BE2C (cell line): ENCODE measurements around the gene CMIP.

Experiments used
- DNase-seq: peaks from one replicate; pipeline ENCODE4 v3.0.0-alpha.2; 2020
- H3K27me3 ChIP-seq: fragments of 250-450 bp; sonication (Bioruptor Pico); 2 replicates; pipeline ENCODE4 v1.5.1; 2020; ENCODE audit warnings: mild to moderate bottlenecking
- H3K36me3 ChIP-seq: fragments of 250-450 bp; sonication (Bioruptor Pico); 2 replicates; pipeline ENCODE4 v1.5.1; 2020; ENCODE audit warnings: mild to moderate bottlenecking
- H3K4me1 ChIP-seq: fragments of 250-450 bp; sonication (Bioruptor Pico); 2 replicates; pipeline ENCODE4 v1.5.1; 2020
- H3K4me3 ChIP-seq: 2 replicates; pipeline ENCODE4 v1.5.1; 2011; ENCODE audit warnings: low read depth, low read length
- H3K9me3 ChIP-seq: fragments of 250-450 bp; sonication (Bioruptor Pico); 2 replicates; pipeline ENCODE4 v1.5.1; 2020
- TF ChIP-seq, protein P1 (sequence below): IDR thresholded peaks from 2 replicates; pipeline ENCODE4 v1.5.1; 2012; ENCODE audit warnings: mild to moderate bottlenecking, low read depth, low read length

CMIP gene

GRCh38 chr16:81601601-81602255 lies 157.1 kb downstream of the CMIP start:
- Histone ChIP-seq H3K36me3 (no peaks in the 10 kb centered on the region), H3K9me3 (no peaks in the 10 kb centered on the region), H3K4me1 (no peaks in the 10 kb centered on the region), H3K4me3 (no peak overlapping the region), H3K27me3 (no peaks in the 10 kb centered on the region)
- DNase-seq: no peak
- TF ChIP-seq, protein P1, sequence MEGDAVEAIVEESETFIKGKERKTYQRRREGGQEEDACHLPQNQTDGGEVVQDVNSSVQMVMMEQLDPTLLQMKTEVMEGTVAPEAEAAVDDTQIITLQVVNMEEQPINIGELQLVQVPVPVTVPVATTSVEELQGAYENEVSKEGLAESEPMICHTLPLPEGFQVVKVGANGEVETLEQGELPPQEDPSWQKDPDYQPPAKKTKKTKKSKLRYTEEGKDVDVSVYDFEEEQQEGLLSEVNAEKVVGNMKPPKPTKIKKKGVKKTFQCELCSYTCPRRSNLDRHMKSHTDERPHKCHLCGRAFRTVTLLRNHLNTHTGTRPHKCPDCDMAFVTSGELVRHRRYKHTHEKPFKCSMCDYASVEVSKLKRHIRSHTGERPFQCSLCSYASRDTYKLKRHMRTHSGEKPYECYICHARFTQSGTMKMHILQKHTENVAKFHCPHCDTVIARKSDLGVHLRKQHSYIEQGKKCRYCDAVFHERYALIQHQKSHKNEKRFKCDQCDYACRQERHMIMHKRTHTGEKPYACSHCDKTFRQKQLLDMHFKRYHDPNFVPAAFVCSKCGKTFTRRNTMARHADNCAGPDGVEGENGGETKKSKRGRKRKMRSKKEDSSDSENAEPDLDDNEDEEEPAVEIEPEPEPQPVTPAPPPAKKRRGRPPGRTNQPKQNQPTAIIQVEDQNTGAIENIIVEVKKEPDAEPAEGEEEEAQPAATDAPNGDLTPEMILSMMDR: no peak

DNA sequence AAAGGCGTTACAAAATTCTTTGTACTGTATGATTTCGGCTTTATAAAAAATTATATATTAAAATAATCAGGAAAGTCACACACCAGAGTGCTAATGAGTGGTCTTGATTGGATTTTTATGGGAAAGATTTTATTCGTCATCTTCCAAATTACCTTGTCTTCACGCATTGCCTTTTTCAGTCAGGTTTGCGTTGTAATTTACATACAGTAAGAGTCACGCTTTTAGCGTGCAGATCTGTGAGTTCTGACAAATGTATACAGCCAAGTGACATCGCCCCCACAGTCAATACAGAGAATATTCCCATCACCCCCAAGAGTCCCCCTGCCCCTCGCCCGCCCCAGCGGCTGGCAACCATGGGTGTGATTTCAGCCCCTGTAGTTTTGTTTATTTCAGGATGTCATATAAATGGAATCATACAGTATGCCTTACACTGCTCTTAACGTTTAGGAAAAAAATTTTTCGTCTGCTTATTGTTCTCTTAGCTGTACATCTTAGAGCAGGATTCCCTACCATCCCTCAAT lies 157.7 kb downstream of the CMIP start:
- H3K36me3 ChIP-seq: no peaks in the 10 kb centered on the region
- no peaks in the 10 kb centered on the region for H3K27me3 ChIP-seq
- no peaks in the 10 kb centered on the region for H3K4me1 ChIP-seq
- no peak for DNase-seq
- TF ChIP-seq, protein P1: no peak
- H3K4me3 ChIP-seq: no peak overlapping the region
- no peaks in the 10 kb centered on the region for H3K9me3 ChIP-seq

GRCh38 chr16:81602792-81603191 lies 158.2 kb downstream of the CMIP start:
- DNase-seq: no peak
- TF ChIP-seq, protein P1: no peak
- no peaks in the 10 kb centered on the region for H3K9me3 ChIP-seq
- H3K4me1 ChIP-seq: no peaks in the 10 kb centered on the region
- no peak overlapping the region for H3K4me3 ChIP-seq
- H3K27me3 ChIP-seq: no peaks in the 10 kb centered on the region
- peaks cover 1% of the 10 kb centered on the region; the same call in 1 of the 2 replicates for H3K36me3 ChIP-seq

- no peak for DNase-seq
- H3K27me3 ChIP-seq: no peaks in the 10 kb centered on the region
- TF ChIP-seq, protein P1: no peak
- H3K4me1 ChIP-seq: no peaks in the 10 kb centered on the region; the same call in 1 of the 2 replicates
- peaks cover 4% of the 10 kb centered on the region; the same call in 1 of the 2 replicates for H3K36me3 ChIP-seq
- H3K4me3 ChIP-seq: no peak overlapping the region
- no peaks in the 10 kb centered on the region for H3K9me3 ChIP-seq
Measured at GRCh38 chr16:81604960-81605383, 160.4 kb downstream of the CMIP start.

GRCh38 chr16:81606039-81606438 lies 161.4 kb downstream of the CMIP start:
- Histone ChIP-seq H3K4me1 (peaks cover 3% of the 10 kb centered on the region), H3K36me3 (peaks cover 4% of the 10 kb centered on the region; the same call in 1 of the 2 replicates), H3K27me3 (no peaks in the 10 kb centered on the region), H3K4me3 (no peak overlapping the region), H3K9me3 (no peaks in the 10 kb centered on the region)
- DNase-seq: no peak
- TF ChIP-seq, protein P1: no peak

DNA sequence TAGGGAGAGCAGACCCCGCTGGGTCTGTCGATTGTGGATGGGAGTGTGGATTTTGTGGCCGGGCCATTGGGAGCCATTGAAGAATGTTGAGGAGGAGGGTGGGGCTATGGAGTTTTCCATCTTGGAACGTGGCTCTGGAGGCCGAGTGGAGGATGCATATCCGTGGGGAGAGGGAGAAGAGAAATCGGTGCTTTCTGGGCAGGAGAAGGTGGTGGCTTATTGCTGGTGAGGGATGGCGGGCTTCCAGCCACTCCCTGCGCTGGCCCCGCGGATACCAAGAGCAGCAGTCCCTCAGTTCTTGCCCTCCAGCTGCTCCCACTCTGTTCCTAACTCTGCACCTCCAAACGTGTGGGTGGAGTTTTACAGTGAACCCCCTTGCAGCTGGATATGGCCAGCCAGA lies 162.4 kb downstream of the CMIP start:
- TF ChIP-seq, protein P1: no peak
- H3K4me1 ChIP-seq: peaks cover 3% of the 10 kb centered on the region

More for the DNA sequence above, 162.4 kb downstream of the CMIP start:
- DNase-seq: no peak
- Histone ChIP-seq H3K4me3 (no peak overlapping the region), H3K27me3 (no peaks in the 10 kb centered on the region), H3K36me3 (peaks cover 4% of the 10 kb centered on the region; the same call in 1 of the 2 replicates), H3K9me3 (no peaks in the 10 kb centered on the region)
